Measurements from ENCODE around the gene ITGA3. TPM values are rescaled to one million over a fixed set of nuclear protein-coding genes. Genes with fewer than 3 reads are reported as not detected.

ITGA3 gene
- total and polyA plus RNA-seq, 2 of the 13 experiments (the other 11 are each of a cell fraction or from before 2014, with no cell fraction given): 0.48 to 0.69 TPM

DNA sequence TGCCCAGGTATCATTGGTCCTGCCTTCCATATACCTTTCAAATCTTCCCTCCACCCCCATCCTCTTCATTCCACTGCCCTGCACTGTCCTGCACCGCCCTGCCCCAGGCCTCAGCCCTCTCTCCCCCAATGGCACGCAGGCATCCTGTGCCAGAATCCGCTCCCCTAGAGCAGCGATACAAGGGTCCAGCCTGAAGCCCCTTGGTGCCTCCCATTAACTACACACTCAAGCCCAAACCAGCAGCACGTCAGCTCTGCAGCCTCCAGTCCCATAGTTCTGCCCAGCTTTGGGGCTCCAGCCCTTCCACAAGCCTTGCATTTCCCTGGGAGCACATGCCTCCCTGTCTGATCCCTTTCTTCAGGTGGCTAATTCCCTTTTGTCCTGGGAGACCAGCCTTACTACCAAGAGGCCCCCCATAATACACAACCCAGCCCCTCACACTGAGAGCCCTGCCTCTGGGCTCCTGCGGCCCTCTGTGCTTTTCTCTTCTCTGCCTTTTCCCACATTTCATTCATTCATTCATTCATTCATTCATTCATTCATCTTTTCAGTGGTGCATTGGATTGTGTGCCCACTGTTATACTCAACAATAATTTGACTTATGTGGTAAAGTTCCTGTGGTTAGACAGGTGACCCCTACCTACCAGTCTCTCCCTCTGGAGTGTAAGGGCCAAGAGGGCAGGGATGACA, 34.1 kb upstream of the ITGA3 start (continued):
- TF ChIP-seq, protein P1, sequence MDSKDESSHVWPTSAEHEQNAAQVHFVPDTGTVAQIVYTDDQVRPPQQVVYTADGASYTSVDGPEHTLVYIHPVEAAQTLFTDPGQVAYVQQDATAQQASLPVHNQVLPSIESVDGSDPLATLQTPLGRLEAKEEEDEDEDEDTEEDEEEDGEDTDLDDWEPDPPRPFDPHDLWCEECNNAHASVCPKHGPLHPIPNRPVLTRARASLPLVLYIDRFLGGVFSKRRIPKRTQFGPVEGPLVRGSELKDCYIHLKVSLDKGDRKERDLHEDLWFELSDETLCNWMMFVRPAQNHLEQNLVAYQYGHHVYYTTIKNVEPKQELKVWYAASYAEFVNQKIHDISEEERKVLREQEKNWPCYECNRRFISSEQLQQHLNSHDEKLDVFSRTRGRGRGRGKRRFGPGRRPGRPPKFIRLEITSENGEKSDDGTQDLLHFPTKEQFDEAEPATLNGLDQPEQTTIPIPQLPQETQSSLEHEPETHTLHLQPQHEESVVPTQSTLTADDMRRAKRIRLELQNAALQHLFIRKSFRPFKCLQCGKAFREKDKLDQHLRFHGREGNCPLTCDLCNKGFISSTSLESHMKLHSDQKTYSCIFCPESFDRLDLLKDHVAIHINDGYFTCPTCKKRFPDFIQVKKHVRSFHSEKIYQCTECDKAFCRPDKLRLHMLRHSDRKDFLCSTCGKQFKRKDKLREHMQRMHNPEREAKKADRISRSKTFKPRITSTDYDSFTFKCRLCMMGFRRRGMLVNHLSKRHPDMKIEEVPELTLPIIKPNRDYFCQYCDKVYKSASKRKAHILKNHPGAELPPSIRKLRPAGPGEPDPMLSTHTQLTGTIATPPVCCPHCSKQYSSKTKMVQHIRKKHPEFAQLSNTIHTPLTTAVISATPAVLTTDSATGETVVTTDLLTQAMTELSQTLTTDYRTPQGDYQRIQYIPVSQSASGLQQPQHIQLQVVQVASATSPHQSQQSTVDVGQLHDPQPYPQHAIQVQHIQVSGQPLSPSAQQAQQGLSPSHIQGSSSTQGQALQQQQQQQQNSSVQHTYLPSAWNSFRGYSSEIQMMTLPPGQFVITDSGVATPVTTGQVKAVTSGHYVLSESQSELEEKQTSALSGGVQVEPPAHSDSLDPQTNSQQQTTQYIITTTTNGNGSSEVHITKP (CRISPR knock-in tag; IDR thresholded peaks at IDR 0.05; ENCODE audit: low read depth): no peak
- TF ChIP-seq, protein P2, sequence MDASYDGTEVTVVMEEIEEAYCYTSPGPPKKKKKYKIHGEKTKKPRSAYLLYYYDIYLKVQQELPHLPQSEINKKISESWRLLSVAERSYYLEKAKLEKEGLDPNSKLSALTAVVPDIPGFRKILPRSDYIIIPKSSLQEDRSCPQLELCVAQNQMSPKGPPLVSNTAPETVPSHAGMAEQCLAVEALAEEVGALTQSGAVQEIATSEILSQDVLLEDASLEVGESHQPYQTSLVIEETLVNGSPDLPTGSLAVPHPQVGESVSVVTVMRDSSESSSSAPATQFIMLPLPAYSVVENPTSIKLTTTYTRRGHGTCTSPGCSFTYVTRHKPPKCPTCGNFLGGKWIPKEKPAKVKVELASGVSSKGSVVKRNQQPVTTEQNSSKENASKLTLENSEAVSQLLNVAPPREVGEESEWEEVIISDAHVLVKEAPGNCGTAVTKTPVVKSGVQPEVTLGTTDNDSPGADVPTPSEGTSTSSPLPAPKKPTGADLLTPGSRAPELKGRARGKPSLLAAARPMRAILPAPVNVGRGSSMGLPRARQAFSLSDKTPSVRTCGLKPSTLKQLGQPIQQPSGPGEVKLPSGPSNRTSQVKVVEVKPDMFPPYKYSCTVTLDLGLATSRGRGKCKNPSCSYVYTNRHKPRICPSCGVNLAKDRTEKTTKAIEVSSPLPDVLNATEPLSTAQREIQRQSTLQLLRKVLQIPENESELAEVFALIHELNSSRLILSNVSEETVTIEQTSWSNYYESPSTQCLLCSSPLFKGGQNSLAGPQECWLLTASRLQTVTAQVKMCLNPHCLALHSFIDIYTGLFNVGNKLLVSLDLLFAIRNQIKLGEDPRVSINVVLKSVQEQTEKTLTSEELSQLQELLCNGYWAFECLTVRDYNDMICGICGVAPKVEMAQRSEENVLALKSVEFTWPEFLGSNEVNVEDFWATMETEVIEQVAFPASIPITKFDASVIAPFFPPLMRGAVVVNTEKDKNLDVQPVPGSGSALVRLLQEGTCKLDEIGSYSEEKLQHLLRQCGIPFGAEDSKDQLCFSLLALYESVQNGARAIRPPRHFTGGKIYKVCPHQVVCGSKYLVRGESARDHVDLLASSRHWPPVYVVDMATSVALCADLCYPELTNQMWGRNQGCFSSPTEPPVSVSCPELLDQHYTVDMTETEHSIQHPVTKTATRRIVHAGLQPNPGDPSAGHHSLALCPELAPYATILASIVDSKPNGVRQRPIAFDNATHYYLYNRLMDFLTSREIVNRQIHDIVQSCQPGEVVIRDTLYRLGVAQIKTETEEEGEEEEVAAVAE (CRISPR knock-in tag; IDR thresholded peaks at IDR 0.05; ENCODE audit: borderline replicate concordance): no peak
- TF ChIP-seq, protein P3, sequence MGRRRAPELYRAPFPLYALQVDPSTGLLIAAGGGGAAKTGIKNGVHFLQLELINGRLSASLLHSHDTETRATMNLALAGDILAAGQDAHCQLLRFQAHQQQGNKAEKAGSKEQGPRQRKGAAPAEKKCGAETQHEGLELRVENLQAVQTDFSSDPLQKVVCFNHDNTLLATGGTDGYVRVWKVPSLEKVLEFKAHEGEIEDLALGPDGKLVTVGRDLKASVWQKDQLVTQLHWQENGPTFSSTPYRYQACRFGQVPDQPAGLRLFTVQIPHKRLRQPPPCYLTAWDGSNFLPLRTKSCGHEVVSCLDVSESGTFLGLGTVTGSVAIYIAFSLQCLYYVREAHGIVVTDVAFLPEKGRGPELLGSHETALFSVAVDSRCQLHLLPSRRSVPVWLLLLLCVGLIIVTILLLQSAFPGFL (CRISPR knock-in tag; IDR thresholded peaks at IDR 0.05): no peak
- no peak for TF ChIP-seq KLF11 (CRISPR knock-in tag; IDR thresholded peaks at IDR 0.05)
- TF ChIP-seq, protein P4, sequence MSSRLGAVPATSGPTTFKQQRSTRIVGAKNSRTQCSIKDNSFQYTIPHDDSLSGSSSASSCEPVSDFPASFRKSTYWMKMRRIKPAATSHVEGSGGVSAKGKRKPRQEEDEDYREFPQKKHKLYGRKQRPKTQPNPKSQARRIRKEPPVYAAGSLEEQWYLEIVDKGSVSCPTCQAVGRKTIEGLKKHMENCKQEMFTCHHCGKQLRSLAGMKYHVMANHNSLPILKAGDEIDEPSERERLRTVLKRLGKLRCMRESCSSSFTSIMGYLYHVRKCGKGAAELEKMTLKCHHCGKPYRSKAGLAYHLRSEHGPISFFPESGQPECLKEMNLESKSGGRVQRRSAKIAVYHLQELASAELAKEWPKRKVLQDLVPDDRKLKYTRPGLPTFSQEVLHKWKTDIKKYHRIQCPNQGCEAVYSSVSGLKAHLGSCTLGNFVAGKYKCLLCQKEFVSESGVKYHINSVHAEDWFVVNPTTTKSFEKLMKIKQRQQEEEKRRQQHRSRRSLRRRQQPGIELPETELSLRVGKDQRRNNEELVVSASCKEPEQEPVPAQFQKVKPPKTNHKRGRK (CRISPR knock-in tag; IDR thresholded peaks at IDR 0.05): no peak
- no peak for TF ChIP-seq ELF1 (CRISPR knock-in tag; IDR thresholded peaks at IDR 0.05)
- TF ChIP-seq, protein P5, sequence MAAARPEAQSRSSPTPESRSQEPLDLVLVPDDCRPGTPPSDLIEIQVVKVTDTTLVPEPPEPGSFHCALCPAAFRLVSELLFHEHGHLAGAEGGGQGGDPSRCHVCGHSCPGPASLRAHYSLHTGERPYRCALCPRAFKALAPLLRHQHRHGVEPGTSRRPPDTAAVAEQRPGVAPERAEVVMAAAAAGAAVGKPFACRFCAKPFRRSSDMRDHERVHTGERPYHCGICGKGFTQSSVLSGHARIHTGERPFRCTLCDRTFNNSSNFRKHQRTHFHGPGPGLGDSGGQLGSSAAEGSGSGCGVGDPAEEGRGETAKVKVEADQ (CRISPR knock-in tag; IDR thresholded peaks at IDR 0.05; ENCODE audit: borderline replicate concordance): no peak
- TF ChIP-seq, protein P6, sequence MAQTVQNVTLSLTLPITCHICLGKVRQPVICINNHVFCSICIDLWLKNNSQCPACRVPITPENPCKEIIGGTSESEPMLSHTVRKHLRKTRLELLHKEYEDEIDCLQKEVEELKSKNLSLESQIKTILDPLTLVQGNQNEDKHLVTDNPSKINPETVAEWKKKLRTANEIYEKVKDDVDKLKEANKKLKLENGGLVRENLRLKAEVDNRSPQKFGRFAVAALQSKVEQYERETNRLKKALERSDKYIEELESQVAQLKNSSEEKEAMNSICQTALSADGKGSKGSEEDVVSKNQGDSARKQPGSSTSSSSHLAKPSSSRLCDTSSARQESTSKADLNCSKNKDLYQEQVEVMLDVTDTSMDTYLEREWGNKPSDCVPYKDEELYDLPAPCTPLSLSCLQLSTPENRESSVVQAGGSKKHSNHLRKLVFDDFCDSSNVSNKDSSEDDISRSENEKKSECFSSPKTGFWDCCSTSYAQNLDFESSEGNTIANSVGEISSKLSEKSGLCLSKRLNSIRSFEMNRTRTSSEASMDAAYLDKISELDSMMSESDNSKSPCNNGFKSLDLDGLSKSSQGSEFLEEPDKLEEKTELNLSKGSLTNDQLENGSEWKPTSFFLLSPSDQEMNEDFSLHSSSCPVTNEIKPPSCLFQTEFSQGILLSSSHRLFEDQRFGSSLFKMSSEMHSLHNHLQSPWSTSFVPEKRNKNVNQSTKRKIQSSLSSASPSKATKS (CRISPR knock-in tag; IDR thresholded peaks at IDR 0.05): no peak
- no peak for TF ChIP-seq ZNF614 (CRISPR knock-in tag; IDR thresholded peaks at IDR 0.05; ENCODE audit: borderline replicate concordance)
- no peak for TF ChIP-seq HNRNPH1 (optimal IDR thresholded peaks at IDR 0.05; ENCODE audit: low read depth, low read length)
